ENCODE measurements around the gene DRAP1. TPM values are rescaled to one million over a fixed set of nuclear protein-coding genes. Genes with fewer than 3 reads are reported as not detected.

DRAP1 gene
- total RNA-seq, 1 experiment from 2014 or later, result 105 TPM

GRCh38 chr11:65915101-65915820 lies 4.0 kb upstream of the DRAP1 start:
- H3K4ac ChIP-seq (ENCODE audit: low read depth, low read length), result no peak overlapping the region
- no peak overlapping the region for H2AFZ ChIP-seq (ENCODE audit: low read length)
- no peak overlapping the region for H3K56ac ChIP-seq (ENCODE audit: insufficient read length, low read depth, low read length)
- no peak overlapping the region for H3T11ph ChIP-seq (ENCODE audit: low read length)
- H3K14ac ChIP-seq (ENCODE audit: insufficient read depth, low read length), result no peak overlapping the region
- Mint-ChIP-seq H3K27me3 (ENCODE audit: low read depth) (peaks cover 15% of the 10 kb centered on the region), H3K36me3 (ENCODE audit: insufficient read depth in 1 of 3, low read depth in 3 of 3) (peaks cover 0 to 7% (median 5%) of the 10 kb centered on the region in 3 experiments; a peak in 5 of 7 replicates), H3K9me3 (no peaks in the 10 kb centered on the region; a peak in 1 of 5 replicates), H3K27ac (peak overlapping the region in 2 of 3 experiments; percentile 84 to 85; a peak in 5 of 7 replicates), H3K4me1 (peaks cover 23 to 29% of the 10 kb centered on the region in 2 experiments), H3K4me3 (peak overlapping the region in 1 of 2 experiments; percentile 49; a peak in 1 of 5 replicates)
- H3K4me2 ChIP-seq (ENCODE audit: insufficient read depth, insufficient read length, low read length), result no peak overlapping the region
- no peaks in the 10 kb centered on the region for H3K79me1 ChIP-seq (ENCODE audit: insufficient read depth, low read depth, low read length, poor library complexity, severe bottlenecking)
- H3K27me3 ChIP-seq (ENCODE audit: insufficient read depth, low read length), result no peaks in the 10 kb centered on the region
- H4K8ac ChIP-seq (replicated peaks; ENCODE audit: insufficient read length, low read depth, low read length), result no peak overlapping the region
- no peak overlapping the region for H4K5ac ChIP-seq (ENCODE audit: insufficient read length, low read depth, low read length)
- DNase-seq, result no peak
- no peaks in the 10 kb centered on the region for H3K9me3 ChIP-seq (ENCODE audit: control insufficient read depth, low read depth, low read length)
- H2BK20ac ChIP-seq (ENCODE audit: low read depth, low read length, poor library complexity, severe bottlenecking), result no peak overlapping the region
- no peak overlapping the region for H2BK5ac ChIP-seq (ENCODE audit: insufficient read length, low read length)
- no peak overlapping the region for H4K91ac ChIP-seq (ENCODE audit: insufficient read length, low read depth, low read length)
- H3K18ac ChIP-seq (ENCODE audit: insufficient read length, low read depth, low read length), result no peak overlapping the region
- H3K4me1 ChIP-seq (ENCODE audit: insufficient read depth, low read length), result no peaks in the 10 kb centered on the region; the same call in 1 of the 2 replicates
- H2BK15ac ChIP-seq (ENCODE audit: low read depth, low read length), result no peak overlapping the region
- H3K23me2 ChIP-seq (ENCODE audit: insufficient read length, low read depth, low read length, poor library complexity, severe bottlenecking), result peaks cover 10% of the 10 kb centered on the region
- TF ChIP-seq, protein P1, sequence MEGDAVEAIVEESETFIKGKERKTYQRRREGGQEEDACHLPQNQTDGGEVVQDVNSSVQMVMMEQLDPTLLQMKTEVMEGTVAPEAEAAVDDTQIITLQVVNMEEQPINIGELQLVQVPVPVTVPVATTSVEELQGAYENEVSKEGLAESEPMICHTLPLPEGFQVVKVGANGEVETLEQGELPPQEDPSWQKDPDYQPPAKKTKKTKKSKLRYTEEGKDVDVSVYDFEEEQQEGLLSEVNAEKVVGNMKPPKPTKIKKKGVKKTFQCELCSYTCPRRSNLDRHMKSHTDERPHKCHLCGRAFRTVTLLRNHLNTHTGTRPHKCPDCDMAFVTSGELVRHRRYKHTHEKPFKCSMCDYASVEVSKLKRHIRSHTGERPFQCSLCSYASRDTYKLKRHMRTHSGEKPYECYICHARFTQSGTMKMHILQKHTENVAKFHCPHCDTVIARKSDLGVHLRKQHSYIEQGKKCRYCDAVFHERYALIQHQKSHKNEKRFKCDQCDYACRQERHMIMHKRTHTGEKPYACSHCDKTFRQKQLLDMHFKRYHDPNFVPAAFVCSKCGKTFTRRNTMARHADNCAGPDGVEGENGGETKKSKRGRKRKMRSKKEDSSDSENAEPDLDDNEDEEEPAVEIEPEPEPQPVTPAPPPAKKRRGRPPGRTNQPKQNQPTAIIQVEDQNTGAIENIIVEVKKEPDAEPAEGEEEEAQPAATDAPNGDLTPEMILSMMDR (conservative IDR thresholded peaks at IDR 0.05), result no peak
- H3K9ac ChIP-seq (ENCODE audit: extremely low read depth, insufficient read length, low read length), result no peak overlapping the region
- H2BK120ac ChIP-seq (ENCODE audit: low read depth, low read length, poor library complexity, severe bottlenecking), result no peak overlapping the region
- H3K27ac ChIP-seq (ENCODE audit: insufficient read length, low read depth, low read length), result no peak overlapping the region
- H3K23ac ChIP-seq (ENCODE audit: insufficient read length, low read depth, low read length), result no peak overlapping the region
- H3K79me2 ChIP-seq (ENCODE audit: insufficient read depth, low read length), result no peaks in the 10 kb centered on the region
- no CpG with 5 or more reads among the region's 10 CpGs for whole genome bisulfite sequencing (ENCODE audit: extremely low coverage, insufficient read length, low lambda C conversion rate)
- H2BK12ac ChIP-seq (ENCODE audit: insufficient read length, low read depth, low read length), result no peak overlapping the region
- no peak overlapping the region for H2AK5ac ChIP-seq (ENCODE audit: insufficient read length, low read length)
- H4K20me1 ChIP-seq (ENCODE audit: control insufficient read depth, insufficient read depth, insufficient read length), result no peaks in the 10 kb centered on the region

All from H9 (cell line).